Measurements from ENCODE around the gene SLC38A10. TPM values are rescaled to one million over a fixed set of nuclear protein-coding genes. Genes with fewer than 3 reads are reported as not detected.
A peak's percentile ranks its signal among the peaks of the same experiment; 100 is the strongest.

SLC38A10 gene
- total RNA-seq (2014; rRNA removed; shearing (Covaris generic)): 40.9 and 67.3 TPM in 2 replicates

- DNase-seq (ENCODE audit: low spot score): peak; percentile 69
These were observed at the start of gene SLC38A10 for GRCh38 chr17:81295031-81295675. Gene SLC38A10, minus strand, starts transcription at chr17:81295307. Its CDS starts 386 bp downstream, at chr17:81294921.

- no peak for DNase-seq (ENCODE audit: low spot score)
These were observed 47.4 kb upstream of the SLC38A10 start for GRCh38 chr17:81342269-81343070.

- DNase-seq (ENCODE audit: low spot score): no peak
These were observed 46.6 kb upstream of the SLC38A10 start for GRCh38 chr17:81341516-81342268.

GRCh38 chr17:81340607-81341515, 45.8 kb upstream of the SLC38A10 start:
- no peak for DNase-seq (ENCODE audit: low spot score)

GRCh38 chr17:81339534-81340296, 44.6 kb upstream of the SLC38A10 start:
- no peak for DNase-seq (ENCODE audit: low spot score)

GRCh38 chr17:81339191-81339533, 44.1 kb upstream of the SLC38A10 start:
- DNase-seq (ENCODE audit: low spot score): no peak

- no peak for DNase-seq (ENCODE audit: low spot score)
These were observed 43.4 kb upstream of the SLC38A10 start for GRCh38 chr17:81338274-81339190.

GRCh38 chr17:81337476-81337879, 42.4 kb upstream of the SLC38A10 start:
- DNase-seq (ENCODE audit: low spot score): no peak

- no peak for DNase-seq (ENCODE audit: low spot score)
These were observed 41.8 kb upstream of the SLC38A10 start for GRCh38 chr17:81336930-81337325.

- DNase-seq (ENCODE audit: low spot score): no peak
These were observed 41.3 kb upstream of the SLC38A10 start for GRCh38 chr17:81336296-81336929.

- DNase-seq (ENCODE audit: low spot score): no peak
These were observed 40.7 kb upstream of the SLC38A10 start for GRCh38 chr17:81335773-81336157.

- DNase-seq (ENCODE audit: low spot score): no peak
These were observed 40.1 kb upstream of the SLC38A10 start for GRCh38 chr17:81334987-81335772.

- no peak for DNase-seq (ENCODE audit: low spot score)
These were observed 39.3 kb upstream of the SLC38A10 start for GRCh38 chr17:81334391-81334901.

GRCh38 chr17:81333616-81334368, 38.7 kb upstream of the SLC38A10 start:
- no peak for DNase-seq (ENCODE audit: low spot score)

- DNase-seq (ENCODE audit: low spot score): no peak
These were observed 37.9 kb upstream of the SLC38A10 start for GRCh38 chr17:81332914-81333528.

- no peak for DNase-seq (ENCODE audit: low spot score)
These were observed 37.2 kb upstream of the SLC38A10 start for GRCh38 chr17:81332118-81332834.
